ENCODE data around the gene CD59. TPM values are rescaled to one million over a fixed set of nuclear protein-coding genes. Genes with fewer than 3 reads are reported as not detected.

Gene CD59
- total RNA-seq, 1 experiment from 2014 or later: 736 TPM

GRCh38 chr11:33655842-33656600, 80.2 kb downstream of the CD59 start:
- in situ Hi-C loops (cut with HindIII; ENCODE audit: low pct_unique_long_range_greater_than_20kb, low sequenced_read_pairs): no loop called here
- ChIA-PET POLR2A (no interaction called here), CTCF (no interaction called here)
- Histone ChIP-seq H3K27me3 (ENCODE audit: control insufficient read depth, insufficient read depth, low read length) (no peaks in the 10 kb centered on the region), H3K4me1 (ENCODE audit: control insufficient read depth, insufficient read depth, low read length) (no peaks in the 10 kb centered on the region), H3K27ac (ENCODE audit: low read length) (no peak overlapping the region), H3K36me3 (ENCODE audit: control insufficient read depth, insufficient read depth, low read length) (no peaks in the 10 kb centered on the region), H3K4me3 (ENCODE audit: low read depth in 2 of 2, low read length in 2 of 2) (no peak overlapping the region), H3K9me3 (ENCODE audit: control insufficient read depth, insufficient read depth, low read depth, low read length) (no peaks in the 10 kb centered on the region)
- no TSS peak for BruUV-seq (replicated peaks)
- intact Hi-C loops (cut with micrococcal nuclease; ENCODE audit: unreplicated experiment): no loop called here
- no peak for DNase-seq (ENCODE audit: low read depth, low spot score)
- ATAC-seq: no peak
- no peak for TF ChIP-seq TCF7L2 (IDR thresholded peaks at IDR 0.05; ENCODE audit: low read depth, low read length)
- TF ChIP-seq POLR2AphosphoS5 (IDR thresholded peaks at IDR 0.05; ENCODE audit: low read depth, low read length): no peak
- no peak for TF ChIP-seq REST (IDR thresholded peaks at IDR 0.05; ENCODE audit: insufficient read depth in 1 of 2, low read depth in 2 of 2, low read length in 1 of 2)
- TF ChIP-seq SIN3A (IDR thresholded peaks at IDR 0.05; ENCODE audit: borderline replicate concordance, insufficient read depth, low read depth, low read length): no peak
- TF ChIP-seq CTCF (IDR thresholded peaks at IDR 0.05): no peak

GRCh38 chr11:33654594-33654993, 81.6 kb downstream of the CD59 start:
- DNase-seq (ENCODE audit: low read depth, low spot score) (no peak), ATAC-seq (no peak)
- no peak for TF ChIP-seq TCF7L2 (IDR thresholded peaks at IDR 0.05; ENCODE audit: low read depth, low read length)
- no peak for TF ChIP-seq SIN3A (IDR thresholded peaks at IDR 0.05; ENCODE audit: borderline replicate concordance, insufficient read depth, low read depth, low read length)
- no peak for TF ChIP-seq CTCF (IDR thresholded peaks at IDR 0.05)
- TF ChIP-seq POLR2AphosphoS5 (IDR thresholded peaks at IDR 0.05; ENCODE audit: low read depth, low read length): no peak
- no peak for TF ChIP-seq REST (IDR thresholded peaks at IDR 0.05; ENCODE audit: insufficient read depth in 1 of 2, low read depth in 2 of 2, low read length in 1 of 2)
- BruUV-seq (replicated peaks): no TSS peak
- POLR2A ChIA-PET: no interaction called here
- H3K4me1 ChIP-seq (ENCODE audit: control insufficient read depth, insufficient read depth, low read length): no peaks in the 10 kb centered on the region
- no peak overlapping the region for H3K27ac ChIP-seq (ENCODE audit: low read length)
- H3K4me3 ChIP-seq (ENCODE audit: low read depth in 2 of 2, low read length in 2 of 2): no peak overlapping the region
- CTCF ChIA-PET: no interaction called here
- H3K9me3 ChIP-seq (ENCODE audit: control insufficient read depth, insufficient read depth, low read depth, low read length): no peaks in the 10 kb centered on the region
- no peaks in the 10 kb centered on the region for H3K36me3 ChIP-seq (ENCODE audit: control insufficient read depth, insufficient read depth, low read length)
- in situ Hi-C loops (cut with HindIII; ENCODE audit: low pct_unique_long_range_greater_than_20kb, low sequenced_read_pairs) (no loop called here), intact Hi-C loops (cut with micrococcal nuclease; ENCODE audit: unreplicated experiment) (no loop called here)
- no peaks in the 10 kb centered on the region for H3K27me3 ChIP-seq (ENCODE audit: control insufficient read depth, insufficient read depth, low read length)
